B cell (primary cell): Measurements from ENCODE around the gene C1orf198. TPM values are rescaled to one million over a fixed set of nuclear protein-coding genes. Genes with fewer than 3 reads are reported as not detected.

ENCODE experiments used
- ATAC-seq: fragments of 200-7000 bp; cut with Tn5 transposase; one replicate; pipeline ENCODE4 v1.10.0; 2021; ENCODE audit warnings: low read depth, mild to moderate bottlenecking, moderate number of reproducible peaks, moderate library complexity
- CTCF ChIA-PET: fragments of 350-600 bp; sonication (Branson Sonifier 250); formaldehyde crosslinking; loops from one replicate; lab custom pipeline; 2021; ENCODE audit warnings: antibody characterized with exemption, inconsistent platforms; lab: Charles Lee
- POLR2A ChIA-PET: fragments of 350-600 bp; sonication (Branson Sonifier 250); formaldehyde crosslinking; loops from one replicate; lab custom pipeline; 2021; ENCODE audit warnings: antibody characterized with exemption; lab: Charles Lee
- DNase-seq: peaks from one replicate; pipeline ENCODE4 v3.0.0; 2013
- H2AFZ ChIP-seq: 2 replicates; pipeline ENCODE4 v1.6.1; 2012; ENCODE audit warnings: mild to moderate bottlenecking, low read depth, low read length; ENCODE audit not compliant: insufficient read depth, poor library complexity, severe bottlenecking
- H3K27ac ChIP-seq, 2 donors: 1 replicate in 1 of 2; 2 replicates in 1 of 2; pipeline ENCODE4 v1.5.1; 2012 to 2013; ENCODE audit warnings: low read length in 2 of 2, mild to moderate bottlenecking in 2 of 2, moderate library complexity in 1 of 2
- H3K27me3 ChIP-seq, 4 experiments: fragments of 200-600 bp in 1 of 4; sonication (generic) in 1 of 4; replicated peaks in 1 of 4; 1 replicate in 2 of 4; 2 replicates in 2 of 4; pipeline versions ENCODE4 v1.6.1 to v1.7.0; 2013 to 2016; ENCODE audit warnings: low read length in 3 of 4, mild to moderate bottlenecking in 2 of 4, mixed read lengths in 1 of 4, moderate library complexity in 1 of 4; ENCODE audit not compliant: insufficient read depth in 4 of 4, control insufficient read depth in 3 of 4; ENCODE audit errors: control extremely low read depth in 1 of 4
- H3K36me3 ChIP-seq, 2 experiments: replicated peaks in 1 of 2; 1 replicate in 1 of 2; 2 replicates in 1 of 2; pipeline versions ENCODE4 v1.6.1 to v1.7.1; 2013; ENCODE audit warnings: low read length in 1 of 2; ENCODE audit not compliant: insufficient read depth in 2 of 2, control insufficient read depth in 1 of 2; ENCODE audit errors: control extremely low read depth in 1 of 2, extremely low read depth in 1 of 2
- H3K4me1 ChIP-seq, 2 donors: fragments of 200-600 bp in 1 of 2; sonication (generic) in 1 of 2; 1 replicate in 1 of 2; 2 replicates in 1 of 2; pipeline versions ENCODE4 v1.5.1 to v1.6.1; 2013 to 2017; ENCODE audit warnings: low read length in 2 of 2; ENCODE audit not compliant: control insufficient read depth in 2 of 2, insufficient read depth in 2 of 2
- H3K4me2 ChIP-seq: replicated peaks from 2 replicates; pipeline ENCODE3; 2012; ENCODE audit warnings: mild to moderate bottlenecking, low read depth, low read length; ENCODE audit not compliant: poor library complexity, severe bottlenecking
- H3K4me3 ChIP-seq, 5 experiments: fragments of 200-600 bp in 1 of 5; sonication (generic) in 1 of 5; 1 replicate in 3 of 5; 2 replicates in 2 of 5; pipeline versions ENCODE4 v1.5.1 to v1.7.0; 2011 to 2016; ENCODE audit warnings: low read length in 4 of 5, mild to moderate bottlenecking in 4 of 5, low read depth in 2 of 5, control low read depth in 1 of 5, moderate library complexity in 1 of 5; ENCODE audit not compliant: insufficient read depth in 1 of 5; ENCODE audit errors: control extremely low read depth in 1 of 5, extremely low read depth in 1 of 5
- H3K79me2 ChIP-seq: fragments of 200-600 bp; sonication (generic); one replicate; pipeline ENCODE4 v1.6.0; 2016; ENCODE audit warnings: low read length; ENCODE audit not compliant: control insufficient read depth, insufficient read depth
- H3K9ac ChIP-seq: fragments of 200-600 bp; sonication (generic); 2 replicates; pipeline ENCODE4 v1.6.1; 2017; ENCODE audit warnings: mild to moderate bottlenecking, low read length, moderate library complexity
- H3K9me3 ChIP-seq, 3 donors: one replicate each; pipeline versions ENCODE4 v1.6.1 to v1.7.1; 2013; ENCODE audit warnings: low read length in 2 of 3; ENCODE audit not compliant: control insufficient read depth in 2 of 3, insufficient read depth in 1 of 3; ENCODE audit errors: control extremely low read depth in 1 of 3
- H4K20me1 ChIP-seq: 2 replicates; pipeline ENCODE4 v1.6.0; 2012; ENCODE audit warnings: mild to moderate bottlenecking, low read length; ENCODE audit not compliant: insufficient read depth, control insufficient read depth, poor library complexity, severe bottlenecking
- H3K27ac Mint-ChIP-seq: one replicate; pipeline ENCODE4 v1.8.0; 2021; ENCODE audit warnings: mixed read lengths
- H3K27me3 Mint-ChIP-seq: one replicate; pipeline ENCODE4 v1.8.0; 2021; ENCODE audit warnings: mixed read lengths
- H3K4me1 Mint-ChIP-seq: one replicate; pipeline ENCODE4 v1.8.0; 2021; ENCODE audit warnings: mixed read lengths
- H3K4me3 Mint-ChIP-seq: one replicate; pipeline ENCODE4 v1.8.0; 2021; ENCODE audit warnings: mixed read lengths
- H3K9me3 Mint-ChIP-seq: one replicate; pipeline ENCODE4 v1.8.0; 2022; ENCODE audit warnings: mixed read lengths; ENCODE audit not compliant: insufficient read depth
- CTCF ChIP-seq: fragments of 200-600 bp; IDR thresholded peaks from one replicate; pipeline ENCODE4 v1.8.0; 2022; ENCODE audit warnings: antibody characterized with exemption, mild to moderate bottlenecking
- EZH2 ChIP-seq: IDR thresholded peaks from 2 replicates; pipeline ENCODE4 v1.6.1; 2012; ENCODE audit warnings: borderline replicate concordance, low read depth, mild to moderate bottlenecking, moderate library complexity, low read length; ENCODE audit not compliant: insufficient read depth, poor library complexity, severe bottlenecking
- WGBS: methylation state at CpG from one replicate; pipeline ENCODE4 v1.1.5; 2013; ENCODE audit warnings: missing lambda C conversion rate; ENCODE audit not compliant: insufficient coverage; 5-methylcytosine and 5-hydroxymethylcytosine counted together
- intact Hi-C: fragments of 100-400 bp; cut with micrococcal nuclease; formaldehyde crosslinking; loops from one replicate; pipeline ENCODE4 v1.10.0; 2022
- polyA plus RNA-seq: library from polyadenylated mRNA; depleted of rRNA; stranded (reverse); fragments of >200 nt; gene quantifications from 2 replicates; pipeline ENCODE4 v1.2.3, GENCODE V29; 2012
- total RNA-seq, 2 donors: library from RNA; stranded (reverse); fragments of 120-200 nt in 1 of 2; gene quantifications; 1 replicate in 1 of 2; 2 replicates in 1 of 2; pipeline versions ENCODE4 v1.2.3 to v1.2.4, GENCODE V29; 2013 to 2022

Gene C1orf198
- total and polyA plus RNA-seq, 2 donors (not counting 1 experiment from before 2014, with no cell fraction given), result 1.0 to 6.6 TPM

DNA sequence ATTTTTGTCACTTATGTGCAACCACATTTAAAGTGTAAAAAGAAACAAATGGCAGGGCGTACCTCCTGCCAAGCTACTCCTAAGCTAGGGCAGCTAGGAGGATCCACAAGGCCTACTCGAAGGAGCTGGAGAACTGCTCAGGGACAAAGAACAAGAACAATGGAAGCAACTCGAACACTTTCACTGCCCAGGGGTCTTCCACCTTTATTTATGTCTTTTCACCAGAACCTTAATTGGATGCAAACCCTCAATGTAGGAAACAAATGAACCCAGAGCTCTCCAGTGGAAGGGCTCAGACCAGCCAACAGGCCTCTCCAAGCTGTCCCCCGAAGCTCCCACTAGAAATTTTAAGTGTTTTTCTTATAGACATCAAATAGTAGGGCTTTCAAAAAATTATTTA, 39.9 kb downstream of the C1orf198 start:
- ATAC-seq (no peak), DNase-seq (no peak)
- Mint-ChIP-seq H3K4me3 (no peak overlapping the region), H3K27ac (no peak overlapping the region), H3K4me1 (no peaks in the 10 kb centered on the region), H3K27me3 (peaks cover 21% of the 10 kb centered on the region), H3K9me3 (peaks cover 9% of the 10 kb centered on the region)
- Histone ChIP-seq H3K4me3 (no peak overlapping the region), H2AFZ (no peak overlapping the region), H3K79me2 (no peaks in the 10 kb centered on the region), H3K36me3 (no peaks in the 10 kb centered on the region), H3K27ac (no peak overlapping the region), H3K27me3 (no peaks in the 10 kb centered on the region), H3K9ac (no peak overlapping the region), H3K4me2 (no peak overlapping the region), H4K20me1 (no peaks in the 10 kb centered on the region), H3K4me1 (no peaks in the 10 kb centered on the region), H3K9me3 (peaks cover 0 to 5% (median 1%) of the 10 kb centered on the region in 3 donors)
- no peak for TF ChIP-seq CTCF
- no peak for TF ChIP-seq EZH2
- ChIA-PET CTCF (no interaction called here), POLR2A (no interaction called here)
- 83% methylated on average over 3 of the region's 4 CpGs for WGBS
- intact Hi-C loops, result no loop called here

GRCh38 chr1:230827801-230828200, 40.5 kb downstream of the C1orf198 start:
- no peak overlapping the region for H2AFZ ChIP-seq
- H3K79me2 ChIP-seq, result no peaks in the 10 kb centered on the region
- WGBS, result 60% methylated on average over 1 of the region's 5 CpGs
- Mint-ChIP-seq H3K27ac (no peak overlapping the region), H3K4me1 (no peaks in the 10 kb centered on the region), H3K4me3 (no peak overlapping the region), H3K9me3 (peaks cover 9% of the 10 kb centered on the region), H3K27me3 (peaks cover 15% of the 10 kb centered on the region)
- ATAC-seq (no peak), DNase-seq (no peak)
- peaks cover 0 to 5% (median 0%) of the 10 kb centered on the region in 3 donors for H3K9me3 ChIP-seq
- TF ChIP-seq EZH2 (no peak), CTCF (no peak)
- ChIA-PET POLR2A (no interaction called here), CTCF (no interaction called here)
- intact Hi-C loops, result no loop called here
- no peaks in the 10 kb centered on the region for H3K36me3 ChIP-seq
- H3K4me3 ChIP-seq, result no peak overlapping the region
- H3K4me1 ChIP-seq, result no peaks in the 10 kb centered on the region
- H3K27me3 ChIP-seq, result no peaks in the 10 kb centered on the region
- H4K20me1 ChIP-seq, result no peaks in the 10 kb centered on the region
- H3K9ac ChIP-seq, result no peak overlapping the region
- H3K4me2 ChIP-seq, result no peak overlapping the region
- no peak overlapping the region for H3K27ac ChIP-seq
